K562 (cell line): ENCODE data around the gene HELZ. TPM values are rescaled to one million over a fixed set of nuclear protein-coding genes. Genes with fewer than 3 reads are reported as not detected.

Experiments used
- ATAC-seq: fragments of 200-7000 bp; cut with Tn5 transposase; 3 replicates; pipeline ENCODE4 v1.9.1; 2020; ENCODE audit warnings: moderate library complexity
- BruUV-seq: library from RNA; stranded (reverse); fragments of 400-500 nt; replicated peaks from 2 replicates; lab custom pipeline; 2021; lab: Mats Ljungman, UMichigan
- CTCF ChIA-PET: fragments of 300-600 bp; formaldehyde crosslinking; extraction: SDS; loops from one replicate; lab custom pipeline; 2021; ENCODE audit warnings: low intra/inter-chr PET ratio; lab: Yijun Ruan, JAX
- POLR2A ChIA-PET: fragments of 300-600, 350-650 bp; sonication (Branson Sonifier 250); formaldehyde crosslinking; extraction: SDS; loops from one replicate; lab custom pipeline; 2021; ENCODE audit warnings: antibody characterized with exemption, inconsistent platforms; lab: Yijun Ruan, JAX
- DNase-seq, 4 experiments: peaks; one replicate each; pipeline versions ENCODE4 v3.0.0 to v3.0.0-alpha.2; 2011 to 2018; ENCODE audit warnings: low spot score in 3 of 4, mixed read lengths in 3 of 4; ENCODE audit errors: extremely low read depth in 1 of 4
- FAIRE-seq: peaks from 2 replicates; lab custom pipeline; 2011; peaks lifted over from hg19 to GRCh38; lab: Jason Lieb, UNC
- H2AFZ ChIP-seq: 2 replicates; pipeline ENCODE4 v1.6.0; 2011; ENCODE audit warnings: low read depth, low read length, control low read depth, inconsistent platforms
- H3K27ac ChIP-seq: fragments of 200-600 bp; 3 replicates; pipeline ENCODE4 v1.8.0; 2011; ENCODE audit warnings: low read depth, mild to moderate bottlenecking, control low read depth, inconsistent platforms, low read length, moderate library complexity, mixed read lengths; ENCODE audit errors: extremely low read depth
- H3K27me3 ChIP-seq, 2 experiments: fragments of 300-600 bp in 1 of 2; 2 replicates in 1 of 2; 3 replicates in 1 of 2; pipeline versions ENCODE4 v1.6.0 to v1.8.0; 2011; ENCODE audit warnings: inconsistent platforms in 2 of 2, low read length in 2 of 2, mild to moderate bottlenecking in 1 of 2, mixed read lengths in 1 of 2, moderate library complexity in 1 of 2; ENCODE audit not compliant: control insufficient read depth in 2 of 2, insufficient read depth in 2 of 2
- H3K36me3 ChIP-seq: fragments of 300-600 bp; 3 replicates; pipeline ENCODE4 v1.8.0; 2011; ENCODE audit warnings: mild to moderate bottlenecking, low read length, inconsistent platforms; ENCODE audit not compliant: control insufficient read depth, insufficient read depth
- H3K4me1 ChIP-seq, 2 experiments: fragments of 200-600 bp in 1 of 2; replicated peaks in 1 of 2; 2 replicates in 1 of 2; 3 replicates in 1 of 2; pipeline versions ENCODE4 v1.5.1 to v1.8.0; 2011; ENCODE audit warnings: inconsistent platforms in 2 of 2, low read length in 2 of 2, mild to moderate bottlenecking in 1 of 2, mixed read lengths in 1 of 2, moderate library complexity in 1 of 2; ENCODE audit not compliant: control insufficient read depth in 2 of 2, insufficient read depth in 2 of 2
- H3K4me2 ChIP-seq: 2 replicates; pipeline ENCODE4 v1.6.1; 2011; ENCODE audit warnings: low read length, control low read depth, inconsistent platforms, mixed read lengths; ENCODE audit not compliant: insufficient read depth
- H3K4me3 ChIP-seq: fragments of 200-600 bp; sonication (generic), shearing (Covaris generic); 2 replicates; pipeline ENCODE4 v1.5.1; 2016; ENCODE audit warnings: control low read depth, inconsistent platforms
- H3K79me2 ChIP-seq: fragments of 200-600 bp; 3 replicates; pipeline ENCODE4 v1.8.0; 2011; ENCODE audit warnings: low read length, inconsistent platforms; ENCODE audit not compliant: control insufficient read depth, insufficient read depth
- H3K9ac ChIP-seq, 2 experiments: 2 replicates each; pipeline versions ENCODE4 v1.6.0 to v1.6.1; 2011; ENCODE audit warnings: low read depth in 2 of 2, low read length in 2 of 2, control low read depth in 1 of 2, inconsistent platforms in 1 of 2, mild to moderate bottlenecking in 1 of 2, mixed read lengths in 1 of 2; ENCODE audit not compliant: insufficient read depth in 1 of 2
- H3K9me1 ChIP-seq: one replicate; pipeline ENCODE4 v1.6.0; 2011; ENCODE audit warnings: inconsistent platforms, mild to moderate bottlenecking, low read length, moderate library complexity; ENCODE audit not compliant: control insufficient read depth, insufficient read depth
- H3K9me3 ChIP-seq: replicated peaks from 2 replicates; pipeline ENCODE4 v1.5.1; 2011; ENCODE audit warnings: low read depth, low read length, inconsistent platforms; ENCODE audit not compliant: control insufficient read depth, insufficient read depth
- H4K20me1 ChIP-seq: replicated peaks from 2 replicates; pipeline ENCODE4 v1.6.1; 2011; ENCODE audit warnings: low read length, inconsistent platforms, mixed read lengths; ENCODE audit not compliant: control insufficient read depth, insufficient read depth
- AFF1 ChIP-seq, 2 experiments: fragments of 450-650 bp; IDR thresholded peaks; 2 replicates each; pipeline ENCODE4 v1.6.1; 2018; ENCODE audit warnings: mild to moderate bottlenecking in 2 of 2, low read depth in 1 of 2; ENCODE audit not compliant: partially characterized antibody in 2 of 2
- FIP1L1 ChIP-seq: fragments of 200-400 bp; formaldehyde crosslinking; IDR thresholded peaks from 2 replicates; pipeline ENCODE4 v1.6.1; 2018; ENCODE audit warnings: mild to moderate bottlenecking, low read depth, low read length; ENCODE audit not compliant: poor library complexity, severe bottlenecking
- MED1 ChIP-seq: sonication (generic); formaldehyde crosslinking; IDR thresholded peaks from 2 replicates; pipeline ENCODE4 v1.8.1; 2023; ENCODE audit warnings: missing genetic modification reagents, borderline replicate concordance
- SIN3A ChIP-seq, 2 experiments: fragments of 150-350 bp in 1 of 2; IDR thresholded peaks; 2 replicates each; pipeline ENCODE4 v1.6.1; 2011 to 2016; ENCODE audit warnings: borderline replicate concordance in 2 of 2, low read depth in 2 of 2, low read length in 2 of 2, mild to moderate bottlenecking in 2 of 2, moderate library complexity in 2 of 2; ENCODE audit not compliant: control insufficient read depth in 1 of 2
- SNAPC5 ChIP-seq: fragments of 250-450 bp; sonication (Bioruptor Pico); IDR thresholded peaks from 2 replicates; pipeline ENCODE4 v1.8.0; 2021; ENCODE audit warnings: moderate library complexity, mild to moderate bottlenecking, inconsistent platforms
- TRIM24 ChIP-seq, 2 experiments: fragments of 450-650 bp; IDR thresholded peaks; 2 replicates each; pipeline ENCODE4 v1.6.1; 2016
- ZBTB43 ChIP-seq: sonication (generic); formaldehyde crosslinking; IDR thresholded peaks from 2 replicates; pipeline ENCODE4 v1.8.0; 2023; ENCODE audit warnings: mild to moderate bottlenecking, missing genetic modification reagents
- ZC3H8 ChIP-seq: fragments of 450-650 bp; IDR thresholded peaks from 2 replicates; pipeline ENCODE4 v1.6.1; 2017
- ZNF277 ChIP-seq: fragments of 250-450 bp; sonication (Bioruptor Pico); IDR thresholded peaks from 2 replicates; pipeline ENCODE4 v1.8.0; 2022; ENCODE audit warnings: inconsistent platforms, mild to moderate bottlenecking, moderate library complexity, borderline replicate concordance
- ZNF41 ChIP-seq: fragments of 250-450 bp; sonication (Bioruptor Pico); conservative IDR thresholded peaks from 2 replicates; pipeline ENCODE4 v1.4.0; 2020; ENCODE audit warnings: mild to moderate bottlenecking
- ZNF511 ChIP-seq: sonication (generic); formaldehyde crosslinking; IDR thresholded peaks from 2 replicates; pipeline ENCODE4 v1.8.0; 2022; ENCODE audit warnings: mild to moderate bottlenecking, missing genetic modification reagents
- WGBS: fragments of 100-300 bp; shearing (Covaris generic); methylation state at CpG from one replicate; pipeline ENCODE4 v1.1.6; 2016; ENCODE audit warnings: low coverage, mixed read lengths; ENCODE audit not compliant: insufficient coverage; ENCODE audit errors: missing lambda C conversion rate; 5-methylcytosine and 5-hydroxymethylcytosine counted together
- in situ Hi-C: fragments of 300-500 bp; cut with MboI; formaldehyde crosslinking; loops from 4 replicates; pipeline ENCODE4 v1.15.0; 2018; ENCODE audit warnings: inconsistent platforms, mixed read lengths
- intact Hi-C: fragments of 100-400 bp; cut with micrococcal nuclease; formaldehyde crosslinking; loops from 2 replicates; pipeline ENCODE4 v1.14.2; 2022
- polyA plus RNA-seq, 8 experiments: library from polyadenylated mRNA; depleted of rRNA in 4 of 8; stranded (reverse) in 5 of 8; unstranded in 3 of 8; fragments of >200 nt; fragmentation: Nextera tagmentation in 2 of 8; fragmentation: Illumina TruSeq in 1 of 8; extraction: Ambion mirVana in 2 of 8; extraction: Trizol in 1 of 8; gene quantifications; 2 replicates each; pipeline versions ENCODE4 v1.2.1 to v1.2.3, GENCODE V29; 2011 to 2014; ENCODE audit warnings: inconsistent platforms in 1 of 8, missing spikeins in 1 of 8
- total RNA-seq, 7 experiments: library from RNA; depleted of rRNA in 6 of 7; stranded (reverse); fragments of >200 nt in 6 of 7; fragmentation: Illumina TruSeq in 2 of 7; extraction: Trizol in 2 of 7; gene quantifications; 2 replicates each; pipeline versions ENCODE4 v1.2.1 to v1.2.3, GENCODE V29; 2011 to 2021; ENCODE audit warnings: low replicate concordance in 1 of 7

Gene HELZ
- total and polyA plus RNA-seq, 9 of the 15 experiments (the other 6 are each of a cell fraction or from before 2014, with no cell fraction given): 5.2 to 39.8 (median 17.3) TPM

GRCh38 chr17:67156269-67157199 is 88.5 kb downstream of the HELZ start (continued):
- TF ChIP-seq SIN3A (IDR thresholded peaks at IDR 0.05; ENCODE audit: borderline replicate concordance in 2 of 2, control insufficient read depth in 1 of 2, low read depth in 2 of 2, low read length in 2 of 2) (no peak), ZC3H8 (no peak), TRIM24 (IDR thresholded peaks at IDR 0.05) (peak; percentile 17 to 44; a peak in 1 of 4 replicates)

GRCh38 chr17:67152824-67153223 is 92.2 kb downstream of the HELZ start:
- Histone ChIP-seq H3K9me3 (no peaks in the 10 kb centered on the region; the same call in 1 of the 2 replicates), H3K9me1 (no peaks in the 10 kb centered on the region), H3K36me3 (peaks cover 61% of the 10 kb centered on the region), H3K27ac (no peak overlapping the region), H3K4me1 (peaks cover 0 to 6% of the 10 kb centered on the region in 2 experiments; a peak in 2 of 5 replicates), H3K79me2 (no peaks in the 10 kb centered on the region; the same call in 2 of the 3 replicates), H3K9ac (no peak overlapping the region), H3K4me3 (no peak overlapping the region), H2AFZ (no peak overlapping the region), H3K4me2 (no peak overlapping the region), H3K27me3 (no peaks in the 10 kb centered on the region), H4K20me1 (no peaks in the 10 kb centered on the region)
- DNase-seq (no peak), ATAC-seq (no peak), FAIRE-seq (no peak)
- intact Hi-C loops: no loop called here
- WGBS: 55% methylated on average over 2 of the region's 2 CpGs
- BruUV-seq: no TSS peak
- CTCF ChIA-PET: no interaction called here
- POLR2A ChIA-PET: interaction anchor here (0.7 to 1.4 kb wide), 2 partner anchors 10 to 482 kb away, joined by 3 to 4 read pairs; no protein-coding TSS in a partner anchor
- in situ Hi-C loops: no loop called here
- TF ChIP-seq AFF1 (IDR thresholded peaks at IDR 0.05; ENCODE audit: low read depth in 1 of 2, partially characterized antibody in 2 of 2) (no peak), ZNF277 (CRISPR knock-in tag) (no peak), FIP1L1 (no peak), ZBTB43 (CRISPR knock-in tag) (no peak), ZC3H8 (no peak), MED1 (CRISPR knock-in tag) (no peak), ZNF41 (CRISPR knock-in tag) (no peak), ZNF511 (CRISPR knock-in tag) (no peak), SNAPC5 (CRISPR knock-in tag) (no peak)
